Stimulated activated CD8-positive, alpha-beta memory T cell treated with anti-CD3 and anti-CD28 coated beads, Interleukin-2, amount 100 ng/mL, for 1 hour (primary cell): ENCODE data around the gene ALDH7A1.

Source experiments
- DNase-seq, 2 donors: peaks; one replicate each; pipeline ENCODE4 v3.0.0-alpha.2; 2020; ENCODE audit warnings: low read depth in 2 of 2

The ALDH7A1 gene

DNA sequence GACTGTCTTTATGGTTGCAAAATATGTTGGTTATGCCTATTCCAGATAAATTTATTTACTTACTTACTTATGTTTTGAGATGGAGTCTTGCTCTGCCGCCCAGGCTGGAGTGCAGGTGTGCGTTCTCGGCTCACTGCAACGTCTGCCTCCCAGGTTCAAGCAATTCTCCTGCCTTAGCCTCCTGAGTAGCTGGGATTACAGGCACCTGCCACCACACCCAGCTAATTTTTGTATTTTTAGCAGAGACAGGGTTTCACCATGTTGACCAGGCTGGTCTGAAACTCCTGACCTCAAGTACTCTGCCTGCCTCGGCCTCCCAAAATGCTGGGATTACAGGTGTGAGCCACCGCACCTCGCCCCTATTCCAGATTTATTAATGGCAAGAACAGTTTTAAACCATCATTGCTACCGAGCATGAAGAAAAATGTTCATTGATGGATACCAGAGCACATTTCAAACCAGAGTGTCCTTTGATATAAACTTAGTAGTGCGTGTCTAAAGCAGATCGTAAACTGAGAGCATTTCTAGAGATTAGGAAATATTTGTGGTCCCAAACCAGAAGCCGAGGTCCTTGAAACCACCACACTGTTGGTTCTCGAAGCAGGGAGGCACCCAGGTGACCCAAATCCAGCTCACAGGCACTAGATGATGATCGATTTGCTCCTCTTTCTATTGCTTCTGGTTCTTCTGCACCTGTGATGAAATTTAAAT lies 86.6 kb downstream of the ALDH7A1 start:
- no peak for DNase-seq

DNA sequence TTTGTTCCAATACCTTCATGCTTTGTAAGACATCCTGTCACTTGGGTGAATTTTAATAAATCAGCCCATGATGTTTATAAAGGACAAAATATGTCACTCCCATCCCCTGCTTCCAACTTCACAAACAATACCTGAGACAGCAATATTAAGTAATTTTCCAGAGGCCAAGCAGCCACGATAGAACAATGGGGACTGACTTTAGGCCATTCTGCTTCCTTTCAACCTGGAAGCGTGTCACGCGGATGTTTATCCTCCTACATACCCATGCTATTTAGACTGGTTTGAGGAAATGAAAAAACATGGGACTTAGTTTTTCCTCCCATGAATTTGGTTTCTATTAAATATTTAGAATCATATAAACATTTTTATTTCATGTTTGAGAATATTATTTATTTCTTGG lies 88.9 kb downstream of the ALDH7A1 start:
- no peak for DNase-seq

DNA sequence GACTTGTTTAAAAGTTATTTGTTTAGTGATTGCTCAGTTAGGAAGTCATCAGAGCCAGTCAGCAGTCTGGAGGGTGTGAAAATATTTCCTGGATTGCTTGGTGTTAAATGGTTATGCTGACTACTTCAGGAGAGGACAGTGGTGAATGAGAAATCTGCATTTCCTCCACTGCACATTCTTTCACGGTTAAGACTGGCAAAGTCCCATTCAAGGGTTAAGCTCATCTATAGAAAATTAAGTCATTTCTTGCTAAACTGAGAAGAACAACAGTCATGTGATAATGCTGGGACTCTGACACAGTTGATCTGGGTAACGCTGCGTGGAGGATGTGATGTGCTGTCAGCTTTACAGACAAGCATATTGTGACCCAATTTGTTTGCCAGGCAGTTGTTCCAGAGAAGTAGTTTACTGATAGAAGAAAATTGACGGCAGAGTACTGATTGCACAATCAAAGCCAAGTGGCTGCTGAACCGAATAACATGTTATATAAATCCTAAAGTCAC lies 91.4 kb downstream of the ALDH7A1 start:
- DNase-seq, result no peak

DNA sequence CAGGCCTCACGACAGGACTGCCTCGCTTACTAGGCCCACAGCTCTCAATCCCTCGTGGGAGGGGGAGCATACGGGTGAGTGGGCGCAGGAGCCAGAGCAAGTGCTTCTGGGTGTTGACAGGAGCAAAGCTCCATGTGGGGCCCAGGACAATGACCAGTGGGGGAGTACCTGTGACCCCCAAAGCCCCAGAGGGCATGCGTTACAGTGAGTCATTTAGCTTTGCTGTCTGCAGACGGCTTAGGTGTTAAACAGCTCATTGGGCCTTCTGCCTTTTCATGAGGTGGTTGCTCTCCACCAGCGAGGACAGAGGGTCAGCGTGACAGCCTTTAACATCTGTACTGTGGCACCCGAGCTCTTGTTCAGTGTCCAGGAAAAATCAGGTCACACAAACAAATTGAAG lies 93.6 kb downstream of the ALDH7A1 start:
- DNase-seq, result no peak

DNA sequence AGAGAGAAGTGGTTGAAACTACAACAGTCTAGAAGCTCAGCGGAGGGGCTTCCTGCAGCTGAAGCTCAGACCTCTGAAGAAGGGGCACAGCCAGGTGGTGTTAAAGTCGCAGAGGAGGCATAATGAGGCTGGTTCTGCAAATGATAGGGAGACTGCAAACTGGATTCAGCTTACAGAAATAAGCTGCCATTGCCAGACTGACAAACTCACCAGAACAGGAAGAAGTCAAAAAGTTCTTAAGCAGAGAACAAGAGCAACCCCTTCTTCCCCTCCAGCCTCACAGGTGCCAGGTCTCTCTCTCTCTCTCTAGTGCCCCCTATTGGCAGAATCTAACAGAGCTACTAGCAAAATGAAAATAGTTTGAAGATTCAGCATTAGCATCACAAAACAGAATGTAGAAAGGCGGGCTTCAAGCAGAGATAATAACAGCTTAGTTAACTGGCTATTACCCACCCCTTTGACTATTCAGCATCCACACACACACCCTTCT lies 95.1 kb downstream of the ALDH7A1 start:
- DNase-seq, result no peak

DNA sequence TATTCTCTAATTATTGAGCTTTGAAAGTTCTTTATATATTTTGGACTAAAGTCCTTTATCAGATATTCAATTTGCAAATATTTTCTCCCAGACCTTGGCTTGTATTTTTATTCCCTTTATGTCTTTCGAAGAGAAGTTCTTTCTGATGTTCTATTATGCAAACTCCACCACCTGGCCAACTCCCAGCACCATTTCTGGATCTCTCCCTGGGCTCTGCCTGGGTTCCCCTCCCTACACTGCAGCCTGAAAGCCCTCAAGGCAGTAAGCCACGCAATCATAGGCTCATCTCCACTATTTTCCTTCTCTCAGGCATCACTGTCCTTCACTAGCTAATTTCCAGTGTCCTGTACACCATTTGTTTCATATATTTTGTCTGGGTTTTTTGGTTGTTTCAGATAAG lies 95.7 kb downstream of the ALDH7A1 start:
- DNase-seq, result no peak

DNA sequence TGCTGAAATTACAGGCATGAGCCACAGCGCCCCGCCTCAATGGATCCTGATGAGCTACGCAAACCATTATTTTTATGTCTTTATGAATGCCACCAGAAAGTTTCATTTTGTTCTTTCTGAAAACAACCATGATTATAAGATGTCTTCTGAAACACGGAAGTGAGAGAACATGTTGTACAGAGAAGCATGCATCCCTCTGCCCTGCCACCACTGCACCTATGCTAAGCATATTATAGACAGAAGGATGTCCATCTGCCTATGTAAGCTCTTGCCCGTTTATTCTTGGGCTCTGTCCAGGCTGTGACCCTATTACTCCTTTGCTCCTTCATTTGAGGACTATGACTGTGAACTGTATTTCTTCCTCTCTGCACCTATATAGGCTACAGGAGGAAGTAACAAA lies 97.5 kb downstream of the ALDH7A1 start:
- DNase-seq, result no peak

DNA sequence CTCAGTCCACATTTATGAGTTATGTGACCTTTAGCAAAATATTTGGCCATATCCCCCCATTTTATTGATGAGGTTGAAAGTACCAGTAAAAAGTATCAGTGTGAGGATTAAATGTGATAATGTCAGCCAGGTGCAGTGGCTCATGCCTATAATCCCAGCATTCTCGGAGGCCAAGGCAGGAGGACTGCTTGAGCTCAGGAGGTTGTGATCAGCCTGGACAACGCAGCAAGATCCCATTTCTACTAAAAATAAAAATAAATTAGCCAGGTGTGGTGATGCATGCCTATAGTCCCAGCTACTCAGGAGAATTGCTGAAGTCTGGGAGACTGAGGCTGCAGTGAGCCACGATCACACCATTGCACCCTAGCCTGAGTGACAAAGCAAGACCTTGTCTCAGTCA lies 100.6 kb downstream of the ALDH7A1 start:
- DNase-seq, result no peak

DNA sequence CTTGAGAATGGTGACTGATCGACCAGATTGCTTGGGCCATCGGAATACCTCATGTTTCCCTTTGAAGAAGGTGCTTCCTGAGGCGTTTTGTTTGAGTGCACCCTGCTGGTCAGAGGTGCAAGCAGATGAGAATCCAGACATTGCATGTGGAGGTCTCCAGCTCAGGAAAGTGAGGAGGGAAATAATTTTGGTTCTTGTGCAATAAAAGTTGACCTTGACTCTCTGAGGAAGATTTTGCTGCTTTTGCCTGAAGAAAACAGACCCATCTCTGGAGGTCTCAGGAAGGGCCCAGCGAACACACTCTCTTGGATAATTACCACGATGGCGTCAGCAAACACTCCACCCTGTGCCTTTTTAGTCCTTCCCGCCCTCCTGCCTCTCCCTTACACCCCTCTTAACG lies 102.1 kb downstream of the ALDH7A1 start:
- DNase-seq, result no peak

DNA sequence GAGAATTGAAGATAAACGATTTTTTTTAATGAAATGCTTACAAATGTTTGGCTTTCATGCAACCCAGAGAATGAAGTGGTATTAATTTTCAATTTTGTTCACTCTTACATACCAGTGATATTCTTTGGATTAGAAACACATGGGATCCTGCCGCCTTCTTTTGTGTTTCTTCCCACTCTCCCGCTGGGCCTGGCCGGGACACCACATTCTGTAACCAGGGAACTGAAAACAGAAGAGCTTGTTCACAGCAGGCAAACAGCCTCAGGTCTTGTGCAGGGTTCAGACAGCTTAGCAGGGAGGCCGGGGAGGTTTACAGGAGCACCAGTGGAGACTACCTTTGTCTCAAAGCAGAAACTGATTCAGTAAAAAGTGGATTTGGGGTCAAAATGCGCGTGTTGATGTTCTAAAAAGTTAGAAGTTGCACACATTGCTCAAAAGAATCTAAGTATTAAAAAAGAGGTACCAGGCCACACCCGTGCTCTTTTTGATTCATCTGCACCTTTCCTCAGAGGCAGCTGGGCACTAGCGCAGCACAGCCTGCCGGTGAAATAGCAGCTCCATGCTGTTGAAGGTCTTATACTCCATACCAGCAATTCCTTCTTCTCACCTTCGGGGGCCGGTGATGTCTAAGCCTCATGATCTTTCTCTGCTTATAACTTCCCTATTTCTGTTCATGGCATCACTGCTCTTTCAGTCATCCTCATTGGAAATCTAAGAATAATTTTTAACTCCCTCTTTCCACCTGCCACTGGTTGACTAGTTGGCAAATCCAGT lies 104.7 kb downstream of the ALDH7A1 start:
- DNase-seq, result no peak

DNA sequence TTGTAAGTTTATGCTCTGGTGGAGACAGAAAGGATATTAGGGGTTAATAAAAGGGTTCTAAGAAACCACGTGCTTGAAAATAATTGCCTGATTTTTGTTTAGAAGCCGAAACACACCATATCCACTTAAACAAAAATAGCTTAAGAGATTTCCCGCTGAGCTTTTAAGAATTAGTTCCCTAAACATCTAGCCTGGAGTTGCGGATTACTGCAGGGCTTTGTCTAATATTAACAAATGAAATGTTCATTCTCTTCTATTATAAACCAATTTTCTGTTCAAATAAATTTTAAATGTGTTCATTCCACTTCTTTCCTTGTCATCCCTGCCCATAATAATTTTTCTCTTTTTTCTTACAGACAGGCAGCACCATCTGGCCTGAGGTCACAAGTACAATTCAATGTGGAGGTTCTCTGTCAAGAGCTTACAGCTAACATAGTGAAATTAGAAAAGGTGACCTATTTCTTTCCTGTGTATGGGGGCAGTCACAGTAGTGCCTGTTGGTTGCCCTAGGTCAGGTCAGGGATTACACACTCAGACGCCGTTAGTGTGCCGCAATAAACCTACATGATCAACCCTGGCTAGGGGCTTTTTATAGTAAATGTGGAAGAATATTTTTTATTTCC lies 106.5 kb downstream of the ALDH7A1 start:
- no peak for DNase-seq

DNA sequence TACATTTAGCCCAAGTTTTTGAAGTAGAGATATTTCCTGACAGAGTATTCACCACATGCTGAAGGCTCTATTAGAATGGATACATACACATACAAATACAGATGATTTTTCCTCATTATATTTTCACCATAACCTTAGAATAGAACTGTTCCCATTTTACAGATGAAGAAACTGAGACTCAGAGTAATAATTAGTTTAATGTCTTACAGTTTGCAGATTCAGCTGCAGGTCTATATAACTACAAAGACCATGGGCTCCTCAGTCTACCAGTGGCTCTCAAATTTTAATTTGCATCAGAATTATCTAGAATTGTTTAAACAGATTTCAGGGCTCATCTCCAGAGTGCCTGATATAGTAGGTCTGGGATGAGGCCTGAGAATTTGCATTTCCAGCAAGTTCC lies 107.4 kb downstream of the ALDH7A1 start:
- DNase-seq, result no peak

DNA sequence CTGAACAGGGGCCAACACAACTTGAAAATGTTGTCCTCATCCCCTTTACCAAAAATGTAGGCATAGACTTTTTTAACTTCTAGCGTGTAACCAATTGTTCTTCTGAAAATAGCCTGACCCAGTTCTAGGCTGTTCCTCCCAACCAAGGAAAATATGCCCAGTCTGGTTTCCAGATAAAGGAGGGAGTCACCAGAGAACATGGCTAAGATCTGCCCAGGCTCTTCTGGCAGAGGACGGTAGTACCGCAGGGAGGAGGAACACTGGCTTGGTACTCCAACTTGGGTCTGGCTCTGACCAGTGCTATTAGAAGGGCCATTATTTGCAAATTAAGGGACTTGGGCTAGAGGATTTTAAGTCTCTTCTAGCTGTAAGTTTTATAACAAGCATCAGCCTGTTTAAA lies 108.7 kb downstream of the ALDH7A1 start:
- no peak for DNase-seq

DNA sequence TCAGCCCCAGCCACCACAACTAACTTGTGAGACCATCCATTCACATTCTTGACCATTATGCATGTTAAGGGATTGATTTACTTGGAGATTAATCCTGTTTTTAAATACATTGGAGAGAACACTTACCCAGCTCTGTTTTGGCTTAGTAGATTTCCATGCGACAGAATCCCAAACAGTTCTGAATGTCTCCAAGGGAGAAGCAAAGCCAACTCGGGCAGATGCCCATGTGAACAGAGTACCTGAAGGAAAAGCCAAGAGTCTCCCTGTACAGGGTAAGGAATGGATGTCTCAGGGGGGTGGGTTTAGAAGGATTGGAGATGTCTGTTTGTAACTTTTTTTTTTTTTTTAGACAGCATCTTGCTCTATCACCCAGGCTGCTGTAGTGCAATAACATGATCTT lies 110.8 kb downstream of the ALDH7A1 start:
- no peak for DNase-seq

DNA sequence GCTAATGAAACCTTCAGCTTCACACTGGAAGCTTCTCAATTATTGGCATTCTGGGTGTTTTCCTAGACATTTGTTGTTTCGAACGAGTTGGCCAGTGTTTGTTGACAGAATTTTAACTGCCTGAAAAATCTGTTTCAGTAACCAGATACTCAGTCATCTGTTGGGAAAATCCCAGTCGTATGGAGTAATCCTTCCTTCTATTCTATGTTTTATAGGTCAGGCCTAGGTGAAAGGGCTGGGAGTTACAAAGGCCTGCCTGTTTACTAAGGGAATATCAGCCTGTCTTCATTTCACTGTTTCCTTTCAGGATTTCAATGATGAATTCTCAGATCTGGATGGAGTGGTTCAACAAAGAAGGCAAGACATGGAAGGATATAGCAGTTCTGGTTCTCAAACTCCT lies 111.9 kb downstream of the ALDH7A1 start:
- DNase-seq, result no peak

DNA sequence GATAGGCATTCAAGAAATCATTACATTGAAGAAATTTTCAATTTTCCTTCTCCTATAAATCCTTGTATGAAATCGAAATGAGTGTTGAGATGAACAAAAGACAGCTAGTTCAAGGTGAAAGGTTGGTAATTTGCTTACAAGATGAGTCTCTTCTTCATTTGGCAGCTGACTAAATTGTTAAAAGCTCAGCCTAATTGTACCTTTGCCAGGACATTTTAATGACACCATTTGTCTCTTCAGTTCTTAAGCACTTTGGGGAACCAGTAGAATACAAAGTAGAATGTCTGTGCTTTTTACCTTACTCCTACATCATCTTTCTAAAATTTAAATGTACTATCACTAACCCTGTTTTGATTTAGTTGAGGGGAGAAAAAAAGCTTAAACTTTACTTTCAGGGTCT lies 112.4 kb downstream of the ALDH7A1 start:
- DNase-seq, result no peak

DNA sequence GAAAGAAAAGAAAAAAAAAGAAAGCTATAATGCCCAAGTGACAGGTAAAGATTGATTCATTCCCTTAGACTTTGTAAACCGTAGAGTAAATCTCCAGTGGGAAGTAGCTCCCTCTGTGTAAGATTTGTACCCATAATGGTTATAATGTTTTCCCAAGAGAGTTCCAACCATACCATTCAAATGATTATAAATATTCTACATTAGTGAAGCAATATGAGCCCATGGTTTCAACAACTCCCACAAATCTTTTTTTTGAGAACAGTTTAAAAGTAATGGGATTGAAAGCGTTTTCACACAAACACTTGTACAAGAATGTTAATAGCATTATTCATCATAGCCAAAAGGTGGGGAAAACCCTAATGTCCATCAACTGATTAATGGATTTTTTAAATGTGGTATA lies 113.8 kb downstream of the ALDH7A1 start:
- no peak for DNase-seq
